Mucosa of descending colon (tissue), 3 donors: ENCODE measurements around the gene PRKAR2B. TPM values are rescaled to one million over a fixed set of nuclear protein-coding genes. Genes with fewer than 3 reads are reported as not detected.

ENCODE experiments used
- ATAC-seq: fragments of 200-7000 bp; cut with Tn5 transposase; one replicate; pipeline ENCODE4 v1.9.1; 2020; ENCODE audit warnings: mild to moderate bottlenecking, moderate library complexity
- DNase-seq, 3 donors: peaks; one replicate each; pipeline ENCODE4 v3.0.0-alpha.2; 2020
- H3K36me3 ChIP-seq: fragments of 200-600 bp; one replicate; pipeline ENCODE4 v1.8.0; 2021; ENCODE audit warnings: low read depth, mild to moderate bottlenecking
- H3K4me1 ChIP-seq: fragments of 200-600 bp; one replicate; pipeline ENCODE4 v1.8.0; 2021; ENCODE audit warnings: low read depth, mild to moderate bottlenecking
- H3K4me3 ChIP-seq: fragments of 200-600 bp; one replicate; pipeline ENCODE4 v1.8.0; 2021; ENCODE audit warnings: mild to moderate bottlenecking
- H3K9me3 ChIP-seq: fragments of 200-600 bp; one replicate; pipeline ENCODE4 v1.8.0; 2021; ENCODE audit warnings: mild to moderate bottlenecking
- CTCF ChIP-seq: fragments of 200-600 bp; IDR thresholded peaks from one replicate; pipeline ENCODE4 v1.8.0; 2022; ENCODE audit warnings: antibody characterized with exemption, mild to moderate bottlenecking
- intact Hi-C, 2 donors: fragments of 100-400 bp; cut with DNase I in 1 of 2; cut with micrococcal nuclease in 1 of 2; formaldehyde crosslinking; loops; one replicate each; pipeline versions ENCODE4 v1.11.0 to v1.11.1; 2022; cut with DNase I, micrococcal nuclease
- total RNA-seq, 3 donors: library from RNA; stranded (reverse); fragmentation: NEBNext Ultra II Directional in 2 of 3; extraction: Animal tissue kit (Norgen Biotek cat#: 25700) in 2 of 3; gene quantifications; one replicate each; pipeline versions ENCODE4 v1.2.1 to v1.2.4, GENCODE V29; 2021 to 2023
- donor health status: DM: no; HTN: no; CAD: no; lungs with moderate emphysema.
- donor health status: DM: no; HTN: no; CAD: no.
- donor health status: DM: no; HTN: yes; CAD: no.

PRKAR2B gene
- total RNA-seq, 3 donors from 2014 or later: 4.6 to 20.8 (median 6.4) TPM

GRCh38 chr7:107002126-107002525 is 42.4 kb upstream of the PRKAR2B start:
- Histone ChIP-seq H3K36me3 (no peaks in the 10 kb centered on the region), H3K4me3 (no peak overlapping the region), H3K4me1 (no peaks in the 10 kb centered on the region), H3K9me3 (no peaks in the 10 kb centered on the region)
- no peak for ATAC-seq
- no peak for DNase-seq
- intact Hi-C loops: no loop called here
- TF ChIP-seq CTCF: no peak

- Histone ChIP-seq H3K4me3 (no peak overlapping the region), H3K9me3 (no peaks in the 10 kb centered on the region), H3K4me1 (no peaks in the 10 kb centered on the region), H3K36me3 (no peaks in the 10 kb centered on the region)
- ATAC-seq: no peak
- TF ChIP-seq CTCF: no peak
- intact Hi-C loops: no loop called here
- DNase-seq: no peak
Measured at GRCh38 chr7:107002529-107002998, 41.9 kb upstream of the PRKAR2B start.

- Histone ChIP-seq H3K4me1 (no peaks in the 10 kb centered on the region), H3K36me3 (no peaks in the 10 kb centered on the region), H3K9me3 (no peaks in the 10 kb centered on the region), H3K4me3 (no peak overlapping the region)
- ATAC-seq: no peak
- intact Hi-C loops: no loop called here
- TF ChIP-seq CTCF: no peak
- no peak for DNase-seq
Measured at GRCh38 chr7:107007007-107007891, 37.3 kb upstream of the PRKAR2B start.

- Histone ChIP-seq H3K36me3 (no peaks in the 10 kb centered on the region), H3K4me3 (no peak overlapping the region), H3K4me1 (no peaks in the 10 kb centered on the region), H3K9me3 (no peaks in the 10 kb centered on the region)
- DNase-seq: no peak
- ATAC-seq: no peak
- no peak for TF ChIP-seq CTCF
- intact Hi-C loops: no loop called here
Measured at GRCh38 chr7:107007892-107008287, 36.6 kb upstream of the PRKAR2B start.

- intact Hi-C loops: no loop called here
- no peak for TF ChIP-seq CTCF
- Histone ChIP-seq H3K9me3 (no peaks in the 10 kb centered on the region), H3K4me3 (no peak overlapping the region), H3K36me3 (no peaks in the 10 kb centered on the region), H3K4me1 (no peaks in the 10 kb centered on the region)
- DNase-seq (no peak), ATAC-seq (no peak)
Measured at GRCh38 chr7:107009846-107010203, 34.7 kb upstream of the PRKAR2B start.
